Measurements from ENCODE around the gene PPP1R3A. TPM values are rescaled to one million over a fixed set of nuclear protein-coding genes. Genes with fewer than 3 reads are reported as not detected.

Gene PPP1R3A
- not detected in 2 replicates for total RNA-seq

DNA sequence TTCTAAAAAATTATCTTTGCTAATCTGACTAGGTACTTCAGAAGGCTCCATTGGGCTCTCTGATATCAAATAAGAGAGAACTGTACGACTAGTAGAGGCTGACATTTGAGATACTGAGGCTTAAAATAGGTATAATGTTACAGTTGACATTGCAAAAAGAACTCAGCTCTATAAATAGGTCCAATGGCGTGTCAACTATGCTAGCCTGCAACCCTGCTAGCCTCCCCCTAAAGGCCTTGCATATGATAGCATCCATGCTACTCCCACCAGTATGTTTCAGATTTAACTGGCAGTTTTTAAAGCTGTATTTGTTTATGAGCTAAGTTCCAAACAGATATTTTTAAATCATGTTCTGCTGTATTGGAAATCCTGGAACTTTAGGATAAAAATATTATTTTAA is at the start of gene PPP1R3A:
Gene PPP1R3A, minus strand, starts transcription at position 64 of the 400 bp plus-strand sequence. Its CDS starts 13 bp downstream, at position 51.

Data from smooth muscle cell of trachea (primary cell).